ENCODE measurements around the gene NSUN3.
"Not testable (repeated sequence)": the region's sequence is repeated elsewhere in the genome, so short reads cannot be mapped to it uniquely, and the experiment has no call there.

The NSUN3 gene

GRCh38 chr3:94092086-94092485 lies 29.2 kb downstream of the NSUN3 start:
- no peak for DNase-seq (ENCODE audit: extremely low read depth, low read depth)
- no peak for TF ChIP-seq CTCF (IDR thresholded peaks at IDR 0.05; ENCODE audit: low read depth, low read length)

GRCh38 chr3:94093151-94093550 lies 30.3 kb downstream of the NSUN3 start:
- DNase-seq (ENCODE audit: extremely low read depth, low read depth): no peak
- no peak for TF ChIP-seq CTCF (IDR thresholded peaks at IDR 0.05; ENCODE audit: low read depth, low read length)

GRCh38 chr3:94095111-94095510 lies 32.2 kb downstream of the NSUN3 start:
- DNase-seq (ENCODE audit: extremely low read depth, low read depth): no peak
- no peak for TF ChIP-seq CTCF (IDR thresholded peaks at IDR 0.05; ENCODE audit: low read depth, low read length)

GRCh38 chr3:94098452-94098851 lies 35.6 kb downstream of the NSUN3 start:
- TF ChIP-seq CTCF (IDR thresholded peaks at IDR 0.05; ENCODE audit: low read depth, low read length): no peak
- no peak for DNase-seq (ENCODE audit: extremely low read depth, low read depth)

- no peak for DNase-seq (ENCODE audit: extremely low read depth, low read depth)
- TF ChIP-seq CTCF (IDR thresholded peaks at IDR 0.05; ENCODE audit: low read depth, low read length): no peak
Observed at GRCh38 chr3:94099311-94099710, 36.5 kb downstream of the NSUN3 start.

- no peak; the same call in 1 of the 2 replicates for TF ChIP-seq CTCF (IDR thresholded peaks at IDR 0.05; ENCODE audit: low read depth, low read length)
- DNase-seq (ENCODE audit: extremely low read depth, low read depth): no peak
Observed at GRCh38 chr3:94101860-94102259, 39.0 kb downstream of the NSUN3 start.

GRCh38 chr3:94106268-94106667 lies 43.4 kb downstream of the NSUN3 start:
- DNase-seq (ENCODE audit: extremely low read depth, low read depth): no peak
- TF ChIP-seq CTCF (IDR thresholded peaks at IDR 0.05; ENCODE audit: low read depth, low read length): no peak

GRCh38 chr3:94110232-94110631 lies 47.4 kb downstream of the NSUN3 start:
- DNase-seq (ENCODE audit: extremely low read depth, low read depth): not testable (repeated sequence)

Data from AG09319 (cell line).